ENCODE results near the gene ERC2.

The ERC2 gene

GRCh38 chr3:55574671-55575070 is 893.6 kb downstream of the ERC2 start:
- ATAC-seq (no peak), DNase-seq (ENCODE audit: low spot score in 2 of 2) (no peak)
- Mint-ChIP-seq H3K36me3 (no peaks in the 10 kb centered on the region), H3K4me3 (no peak overlapping the region), H3K4me1 (no peaks in the 10 kb centered on the region), H3K27ac (no peak overlapping the region), H3K9me3 (peaks cover 6% of the 10 kb centered on the region)

DNA sequence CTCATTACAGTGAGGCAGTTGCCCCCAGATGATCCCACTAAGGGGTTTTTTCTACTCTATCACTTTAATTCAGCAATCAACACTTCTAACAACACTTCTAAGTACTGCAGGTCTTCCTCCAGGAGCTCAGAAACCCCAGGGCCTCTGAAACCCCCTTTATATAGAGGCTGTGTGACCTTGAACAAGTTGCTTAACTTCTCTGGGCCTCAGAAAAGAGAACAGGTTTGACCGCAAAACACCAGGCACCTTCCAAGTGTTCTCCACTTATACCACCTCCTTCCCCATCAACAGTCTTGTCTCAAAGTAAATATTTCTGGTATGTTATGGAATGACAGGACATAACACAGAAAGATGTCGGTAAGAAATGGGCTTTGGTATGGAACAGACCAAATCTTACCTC is 895.5 kb downstream of the ERC2 start:
- Mint-ChIP-seq H3K4me3 (no peak overlapping the region), H3K9me3 (peaks cover 8% of the 10 kb centered on the region), H3K4me1 (no peaks in the 10 kb centered on the region), H3K27ac (no peak overlapping the region), H3K36me3 (no peaks in the 10 kb centered on the region)
- ATAC-seq, result no peak
- DNase-seq (ENCODE audit: low spot score in 2 of 2), result no peak

DNA sequence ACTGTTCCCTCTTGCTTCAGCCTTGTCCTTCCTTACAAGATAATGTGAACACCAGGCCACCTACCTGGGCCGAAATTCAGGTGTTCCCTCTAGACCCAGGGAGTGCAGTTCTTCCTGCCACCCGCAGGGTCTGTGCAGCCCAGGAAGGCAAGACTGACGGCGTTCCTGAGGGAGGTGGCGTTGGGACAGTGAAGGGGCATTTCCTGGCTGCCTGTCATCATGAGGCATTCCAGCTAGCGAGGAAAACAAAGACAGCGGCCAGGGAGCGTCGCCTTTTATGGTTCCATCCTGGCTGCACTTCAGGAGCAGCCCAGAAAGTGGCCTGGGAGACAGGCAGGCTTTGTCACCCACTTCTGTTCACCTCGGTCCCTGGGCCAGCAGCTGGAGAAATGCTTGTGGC is 896.4 kb downstream of the ERC2 start:
- Mint-ChIP-seq H3K4me3 (no peak overlapping the region), H3K27ac (no peak overlapping the region), H3K9me3 (peaks cover 10% of the 10 kb centered on the region), H3K36me3 (no peaks in the 10 kb centered on the region), H3K4me1 (no peaks in the 10 kb centered on the region)
- DNase-seq (ENCODE audit: low spot score in 2 of 2) (no peak), ATAC-seq (no peak)

GRCh38 chr3:55571216-55571813 is 897.0 kb downstream of the ERC2 start:
- peaks cover 10% of the 10 kb centered on the region for H3K9me3 Mint-ChIP-seq
- H3K4me1 Mint-ChIP-seq, result no peaks in the 10 kb centered on the region
- H3K27ac Mint-ChIP-seq, result no peak overlapping the region
- ATAC-seq (no peak), DNase-seq (ENCODE audit: low spot score in 2 of 2) (no peak)
- H3K36me3 Mint-ChIP-seq, result no peaks in the 10 kb centered on the region
- no peak overlapping the region for H3K4me3 Mint-ChIP-seq

GRCh38 chr3:55570271-55570711 is 898.0 kb downstream of the ERC2 start:
- H3K9me3 Mint-ChIP-seq, result peaks cover 10% of the 10 kb centered on the region

DNA sequence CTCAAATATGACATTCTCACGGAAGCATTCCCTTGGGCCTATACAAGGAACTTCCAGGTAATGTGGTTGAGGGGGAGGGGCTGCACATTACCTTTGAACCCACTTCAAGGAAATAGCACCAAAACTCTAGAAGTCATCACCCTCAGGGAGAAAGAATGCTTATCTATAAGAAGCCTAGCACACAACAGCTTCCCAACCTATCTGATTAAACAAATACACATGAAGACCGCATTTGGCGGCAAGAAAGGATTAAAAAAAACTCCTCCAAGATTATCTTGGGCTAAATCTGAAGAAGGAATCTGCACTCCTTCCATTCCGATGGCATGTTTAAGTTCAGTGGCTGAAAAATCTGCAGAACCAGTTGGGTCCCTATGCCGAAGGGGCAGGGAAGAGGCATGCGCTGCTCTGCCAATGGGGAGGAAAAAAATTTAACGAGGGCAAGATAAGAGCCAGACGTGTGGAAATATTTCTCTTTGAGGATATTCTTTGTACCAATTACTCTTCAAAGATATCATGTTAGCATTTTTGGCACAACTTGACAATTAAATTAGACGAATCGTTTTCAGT is 899.2 kb downstream of the ERC2 start:
- ATAC-seq, result no peak
- Mint-ChIP-seq H3K9me3 (peaks cover 10% of the 10 kb centered on the region), H3K4me3 (no peak overlapping the region), H3K4me1 (no peaks in the 10 kb centered on the region), H3K36me3 (no peaks in the 10 kb centered on the region), H3K27ac (no peak overlapping the region)
- DNase-seq (ENCODE audit: low spot score in 2 of 2), result no peak

More at GRCh38 chr3:55570271-55570711, 898.0 kb downstream of the ERC2 start:
- H3K36me3 Mint-ChIP-seq, result no peaks in the 10 kb centered on the region
- ATAC-seq (no peak), DNase-seq (ENCODE audit: low spot score in 2 of 2) (no peak)
- H3K4me1 Mint-ChIP-seq, result no peaks in the 10 kb centered on the region
- no peak overlapping the region for H3K27ac Mint-ChIP-seq
- H3K4me3 Mint-ChIP-seq, result no peak overlapping the region

GRCh38 chr3:55567615-55568014 is 900.7 kb downstream of the ERC2 start:
- Mint-ChIP-seq H3K9me3 (peaks cover 13% of the 10 kb centered on the region), H3K36me3 (no peaks in the 10 kb centered on the region)

DNA sequence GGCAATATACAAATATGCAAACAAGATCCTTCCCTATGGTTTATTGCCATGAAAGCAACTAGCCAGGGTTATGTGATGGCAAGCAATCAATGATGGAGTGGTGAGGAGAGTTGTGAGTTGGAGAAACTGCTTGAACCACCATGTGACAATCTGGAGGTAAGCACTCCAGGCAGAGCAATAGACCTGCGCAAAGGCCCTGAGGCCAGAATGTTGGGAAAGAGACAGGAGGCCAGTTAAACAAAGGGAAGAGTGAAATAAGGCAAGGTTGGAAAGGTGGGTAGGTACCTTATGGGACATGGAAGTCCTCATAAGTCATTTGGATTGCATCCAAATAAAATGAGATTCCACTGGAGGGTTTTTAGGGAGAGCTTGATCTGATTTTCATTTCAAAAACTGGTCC is 901.1 kb downstream of the ERC2 start:
- H3K27ac Mint-ChIP-seq, result no peak overlapping the region
- no peaks in the 10 kb centered on the region for H3K4me1 Mint-ChIP-seq
- peaks cover 13% of the 10 kb centered on the region for H3K9me3 Mint-ChIP-seq
- no peaks in the 10 kb centered on the region for H3K36me3 Mint-ChIP-seq
- H3K4me3 Mint-ChIP-seq, result no peak overlapping the region
- ATAC-seq, result no peak
- no peak for DNase-seq (ENCODE audit: low spot score in 2 of 2)

More at GRCh38 chr3:55567615-55568014, 900.7 kb downstream of the ERC2 start:
- ATAC-seq (no peak), DNase-seq (ENCODE audit: low spot score in 2 of 2) (no peak)
- no peak overlapping the region for H3K4me3 Mint-ChIP-seq
- no peak overlapping the region for H3K27ac Mint-ChIP-seq
- H3K4me1 Mint-ChIP-seq, result no peaks in the 10 kb centered on the region

- no peak overlapping the region for H3K4me3 Mint-ChIP-seq
- ATAC-seq (no peak), DNase-seq (ENCODE audit: low spot score in 2 of 2) (no peak)
- H3K9me3 Mint-ChIP-seq, result peaks cover 13% of the 10 kb centered on the region
- H3K27ac Mint-ChIP-seq, result no peak overlapping the region
- H3K36me3 Mint-ChIP-seq, result no peaks in the 10 kb centered on the region
- no peaks in the 10 kb centered on the region for H3K4me1 Mint-ChIP-seq
Observed at GRCh38 chr3:55565521-55565920, 902.7 kb downstream of the ERC2 start.

GRCh38 chr3:55564726-55565125 is 903.5 kb downstream of the ERC2 start:
- H3K4me1 Mint-ChIP-seq, result no peaks in the 10 kb centered on the region
- DNase-seq (ENCODE audit: low spot score in 2 of 2) (no peak), ATAC-seq (no peak)
- H3K4me3 Mint-ChIP-seq, result no peak overlapping the region
- no peak overlapping the region for H3K27ac Mint-ChIP-seq
- H3K36me3 Mint-ChIP-seq, result no peaks in the 10 kb centered on the region
- H3K9me3 Mint-ChIP-seq, result peaks cover 13% of the 10 kb centered on the region

GRCh38 chr3:55562700-55563099 is 905.6 kb downstream of the ERC2 start:
- DNase-seq (ENCODE audit: low spot score in 2 of 2), result no peak
- Mint-ChIP-seq H3K27ac (no peak overlapping the region), H3K4me1 (no peaks in the 10 kb centered on the region), H3K36me3 (no peaks in the 10 kb centered on the region), H3K9me3 (peaks cover 7% of the 10 kb centered on the region), H3K4me3 (no peak overlapping the region)
- ATAC-seq, result no peak

DNA sequence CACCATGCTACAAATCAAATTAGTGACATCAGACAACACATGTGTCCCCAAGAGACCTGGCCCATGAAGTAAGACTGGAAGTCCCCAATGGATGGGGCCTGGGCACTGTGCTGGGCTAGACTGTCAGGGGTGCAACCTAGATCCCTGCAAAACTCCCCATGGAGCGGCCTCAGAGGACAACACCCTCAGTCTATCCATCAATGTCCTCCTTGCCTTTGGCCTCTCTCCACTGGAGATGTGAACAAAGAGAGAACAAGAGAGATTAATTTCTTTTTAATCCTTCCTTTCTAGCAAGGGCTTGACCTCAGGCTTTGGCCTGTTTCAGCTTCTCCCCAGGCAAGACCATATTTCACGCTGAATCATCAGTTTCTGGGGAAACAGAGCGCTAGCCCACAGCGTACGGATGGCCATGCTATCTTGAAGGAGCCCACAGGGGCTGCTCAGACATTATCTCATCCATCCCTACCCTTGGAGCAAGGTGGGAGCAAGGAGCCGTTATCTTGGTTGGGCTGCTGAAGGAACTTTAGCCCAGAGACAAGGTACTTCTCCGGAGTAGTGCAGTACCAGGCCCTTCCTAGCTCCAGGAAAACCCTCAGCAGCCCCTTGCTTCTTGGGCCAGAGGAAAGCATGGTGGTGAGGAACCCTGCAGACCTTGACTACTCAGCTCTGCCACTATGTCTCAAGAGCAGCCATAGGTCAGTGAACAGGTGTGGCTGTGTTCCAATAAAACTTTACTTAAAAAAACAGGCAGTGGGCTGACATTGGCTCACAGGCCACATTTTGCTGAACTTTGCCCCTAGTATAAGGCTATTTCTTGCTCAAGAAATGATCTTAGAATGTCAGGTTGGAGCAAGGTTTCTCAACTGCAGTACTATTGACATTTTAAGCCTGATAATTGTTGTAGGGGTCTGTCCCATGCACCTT is 908.5 kb downstream of the ERC2 start:
- no peaks in the 10 kb centered on the region for H3K36me3 Mint-ChIP-seq
- H3K9me3 Mint-ChIP-seq, result peaks cover 3% of the 10 kb centered on the region
- no peak for DNase-seq (ENCODE audit: low spot score in 2 of 2)
- no peak overlapping the region for H3K4me3 Mint-ChIP-seq
- peak; percentile 16 for ATAC-seq
- H3K4me1 Mint-ChIP-seq, result no peaks in the 10 kb centered on the region
- H3K27ac Mint-ChIP-seq, result no peak overlapping the region

GRCh38 chr3:55558316-55558715 is 910.0 kb downstream of the ERC2 start:
- no peaks in the 10 kb centered on the region for H3K4me1 Mint-ChIP-seq
- DNase-seq (ENCODE audit: low spot score in 2 of 2), result no peak

DNA sequence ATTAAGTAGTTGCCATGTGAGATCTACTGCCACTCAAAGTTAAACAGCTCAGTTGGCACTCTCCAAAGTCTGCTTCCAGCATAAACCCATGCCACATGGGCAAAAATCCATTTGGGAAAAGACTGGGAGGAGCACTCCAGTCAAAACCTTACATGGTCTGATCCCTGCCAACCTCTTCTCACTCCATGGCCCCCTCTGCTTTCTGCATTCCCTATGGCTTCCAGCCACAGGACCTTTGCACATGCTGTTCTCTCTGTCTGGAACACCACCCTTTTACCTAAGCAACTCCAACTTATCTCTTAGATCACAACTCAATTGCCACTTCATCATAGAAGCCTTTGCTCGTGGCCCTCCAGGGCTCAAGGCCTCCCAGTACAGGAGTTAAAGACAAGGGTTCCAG is 910.7 kb downstream of the ERC2 start:
- Mint-ChIP-seq H3K9me3 (no peaks in the 10 kb centered on the region), H3K4me1 (no peaks in the 10 kb centered on the region), H3K4me3 (no peak overlapping the region), H3K36me3 (no peaks in the 10 kb centered on the region), H3K27ac (no peak overlapping the region)
- ATAC-seq, result no peak
- no peak for DNase-seq (ENCODE audit: low spot score in 2 of 2)

More at GRCh38 chr3:55558316-55558715, 910.0 kb downstream of the ERC2 start:
- H3K27ac Mint-ChIP-seq, result no peak overlapping the region
- H3K4me3 Mint-ChIP-seq, result no peak overlapping the region
- H3K9me3 Mint-ChIP-seq, result peaks cover under 1% of the 10 kb centered on the region
- no peak for ATAC-seq
- H3K36me3 Mint-ChIP-seq, result no peaks in the 10 kb centered on the region

GRCh38 chr3:55556619-55557537 is 911.4 kb downstream of the ERC2 start:
- Mint-ChIP-seq H3K36me3 (no peaks in the 10 kb centered on the region), H3K27ac (no peak overlapping the region), H3K4me1 (no peaks in the 10 kb centered on the region), H3K4me3 (no peak overlapping the region), H3K9me3 (peaks cover 2% of the 10 kb centered on the region)
- ATAC-seq (no peak), DNase-seq (ENCODE audit: low spot score in 2 of 2) (no peak)

Measured in stimulated activated effector memory CD8-positive, alpha-beta T cell treated with anti-CD3 and anti-CD28 coated beads, Interleukin-12 subunit alpha, Interleukin-12 subunit beta, amount 100 ng/mL, for 72 hours (primary cell).